AG04450 (cell line): ENCODE data around the gene SLC8A2. TPM values are rescaled to one million over a fixed set of nuclear protein-coding genes. Genes with fewer than 3 reads are reported as not detected.

ENCODE experiments used
- CTCF ChIA-PET: fragments of 300-600, 350-600 bp; formaldehyde crosslinking; extraction: SDS; loops from one replicate; lab custom pipeline; 2022; ENCODE audit warnings: antibody characterized with exemption, inconsistent platforms; lab: Charles Lee
- POLR2A ChIA-PET: fragments of 350-600 bp; formaldehyde crosslinking; extraction: SDS; loops from one replicate; lab custom pipeline; 2021; ENCODE audit warnings: antibody characterized with exemption, inconsistent platforms; lab: Yijun Ruan, JAX
- DNase-seq: peaks from one replicate; pipeline ENCODE4 v3.0.0-alpha.2; 2011; ENCODE audit warnings: low read depth, low spot score
- H3K27ac ChIP-seq: one replicate; pipeline ENCODE4 v1.5.1; 2012; ENCODE audit warnings: low read depth, low read length, control low read depth
- H3K27me3 ChIP-seq: one replicate; pipeline ENCODE4 v1.6.0; 2012; ENCODE audit warnings: low read length; ENCODE audit not compliant: control insufficient read depth, insufficient read depth
- H3K4me3 ChIP-seq: 2 replicates; pipeline ENCODE4 v1.5.1; 2011; ENCODE audit warnings: mild to moderate bottlenecking, low read depth, low read length, control low read depth
- H3K9me3 ChIP-seq: 2 replicates; pipeline ENCODE4 v1.5.1; 2012; ENCODE audit warnings: low read length; ENCODE audit not compliant: control insufficient read depth, insufficient read depth
- polyA plus RNA-seq: library from polyadenylated mRNA; depleted of rRNA; stranded (reverse); fragments of >200 nt; gene quantifications from 2 replicates; pipeline ENCODE4 v1.2.3, GENCODE V29; 2011
- TF ChIP-seq, protein P1 (sequence below): IDR thresholded peaks from 2 replicates; pipeline ENCODE4 v1.5.1; 2011; ENCODE audit warnings: low read depth, low read length, control low read depth, inconsistent platforms

Gene SLC8A2
- polyA plus RNA-seq, 1 experiment: 0.05 TPM

DNA sequence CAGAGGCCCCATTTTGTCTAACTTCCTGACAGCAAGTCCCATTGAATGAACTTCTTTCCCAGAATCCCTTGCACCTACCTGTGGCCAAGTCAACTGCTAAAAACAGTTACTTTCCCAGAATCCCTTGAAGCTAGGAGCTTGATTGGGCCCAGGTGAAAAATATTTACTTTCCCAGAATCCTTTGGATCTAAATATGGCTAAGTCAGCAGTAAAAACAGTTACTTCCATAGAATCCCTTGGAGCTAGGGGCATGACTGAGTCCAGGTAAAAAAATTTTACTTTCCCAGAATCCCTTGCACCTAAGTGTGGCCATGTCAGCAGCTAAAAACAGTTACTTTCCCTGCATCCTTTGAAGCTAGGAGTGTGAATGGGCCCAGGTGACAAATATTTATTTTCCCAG lies 39.2 kb downstream of the SLC8A2 start:
- no peak for DNase-seq
- no peak overlapping the region for H3K27ac ChIP-seq
- H3K9me3 ChIP-seq: no peaks in the 10 kb centered on the region; the same call in 1 of the 2 replicates
- H3K27me3 ChIP-seq: peaks cover 4% of the 10 kb centered on the region
- POLR2A ChIA-PET: interaction anchor here (1.1 kb wide), 1 partner anchor 280 kb away, joined by 3 read pairs; no protein-coding TSS in a partner anchor
- TF ChIP-seq, protein P1, sequence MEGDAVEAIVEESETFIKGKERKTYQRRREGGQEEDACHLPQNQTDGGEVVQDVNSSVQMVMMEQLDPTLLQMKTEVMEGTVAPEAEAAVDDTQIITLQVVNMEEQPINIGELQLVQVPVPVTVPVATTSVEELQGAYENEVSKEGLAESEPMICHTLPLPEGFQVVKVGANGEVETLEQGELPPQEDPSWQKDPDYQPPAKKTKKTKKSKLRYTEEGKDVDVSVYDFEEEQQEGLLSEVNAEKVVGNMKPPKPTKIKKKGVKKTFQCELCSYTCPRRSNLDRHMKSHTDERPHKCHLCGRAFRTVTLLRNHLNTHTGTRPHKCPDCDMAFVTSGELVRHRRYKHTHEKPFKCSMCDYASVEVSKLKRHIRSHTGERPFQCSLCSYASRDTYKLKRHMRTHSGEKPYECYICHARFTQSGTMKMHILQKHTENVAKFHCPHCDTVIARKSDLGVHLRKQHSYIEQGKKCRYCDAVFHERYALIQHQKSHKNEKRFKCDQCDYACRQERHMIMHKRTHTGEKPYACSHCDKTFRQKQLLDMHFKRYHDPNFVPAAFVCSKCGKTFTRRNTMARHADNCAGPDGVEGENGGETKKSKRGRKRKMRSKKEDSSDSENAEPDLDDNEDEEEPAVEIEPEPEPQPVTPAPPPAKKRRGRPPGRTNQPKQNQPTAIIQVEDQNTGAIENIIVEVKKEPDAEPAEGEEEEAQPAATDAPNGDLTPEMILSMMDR: no peak
- no peak overlapping the region for H3K4me3 ChIP-seq
- CTCF ChIA-PET: interaction anchor here (0.9 to 9.0 kb wide), 6 partner anchors 83 to 275 kb away, joined by 3 to 212 read pairs (median 6); partner anchors contain the start of genes DHX34, EHD2 and NAPA

DNA sequence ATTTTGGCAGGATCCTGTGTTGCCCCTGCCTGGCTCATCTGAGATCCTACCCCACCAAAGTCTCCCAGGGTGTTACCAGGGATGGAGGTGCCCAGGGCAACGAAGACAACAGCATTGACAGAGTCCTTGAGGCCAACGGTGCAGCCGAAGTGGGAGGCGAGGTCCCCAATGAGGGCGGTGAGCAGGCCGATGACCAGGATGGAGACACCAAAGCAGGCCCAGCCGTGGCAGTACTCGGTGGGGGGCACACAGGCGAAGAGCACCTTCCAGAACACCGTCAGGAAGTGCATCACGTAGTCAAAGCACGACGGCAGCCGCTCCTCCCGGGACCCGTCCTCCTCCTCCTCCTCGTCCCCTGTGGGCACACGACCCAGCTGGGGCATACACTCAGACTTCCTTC lies 39.6 kb downstream of the SLC8A2 start:
- no peaks in the 10 kb centered on the region; the same call in 1 of the 2 replicates for H3K9me3 ChIP-seq
- ChIA-PET POLR2A (interaction anchor here (0.7 kb wide), 1 partner anchor 140 kb away, joined by 4 read pairs; no protein-coding TSS in a partner anchor), CTCF (interaction anchor here (1.4 to 9.0 kb wide), 3 partner anchors 83 to 276 kb away, joined by 4 to 212 read pairs (median 14); partner anchors contain the start of genes EHD2 and NAPA)
- H3K4me3 ChIP-seq: no peak overlapping the region
- DNase-seq: no peak
- peaks cover 4% of the 10 kb centered on the region for H3K27me3 ChIP-seq
- no peak overlapping the region for H3K27ac ChIP-seq
- TF ChIP-seq, protein P1: no peak

DNA sequence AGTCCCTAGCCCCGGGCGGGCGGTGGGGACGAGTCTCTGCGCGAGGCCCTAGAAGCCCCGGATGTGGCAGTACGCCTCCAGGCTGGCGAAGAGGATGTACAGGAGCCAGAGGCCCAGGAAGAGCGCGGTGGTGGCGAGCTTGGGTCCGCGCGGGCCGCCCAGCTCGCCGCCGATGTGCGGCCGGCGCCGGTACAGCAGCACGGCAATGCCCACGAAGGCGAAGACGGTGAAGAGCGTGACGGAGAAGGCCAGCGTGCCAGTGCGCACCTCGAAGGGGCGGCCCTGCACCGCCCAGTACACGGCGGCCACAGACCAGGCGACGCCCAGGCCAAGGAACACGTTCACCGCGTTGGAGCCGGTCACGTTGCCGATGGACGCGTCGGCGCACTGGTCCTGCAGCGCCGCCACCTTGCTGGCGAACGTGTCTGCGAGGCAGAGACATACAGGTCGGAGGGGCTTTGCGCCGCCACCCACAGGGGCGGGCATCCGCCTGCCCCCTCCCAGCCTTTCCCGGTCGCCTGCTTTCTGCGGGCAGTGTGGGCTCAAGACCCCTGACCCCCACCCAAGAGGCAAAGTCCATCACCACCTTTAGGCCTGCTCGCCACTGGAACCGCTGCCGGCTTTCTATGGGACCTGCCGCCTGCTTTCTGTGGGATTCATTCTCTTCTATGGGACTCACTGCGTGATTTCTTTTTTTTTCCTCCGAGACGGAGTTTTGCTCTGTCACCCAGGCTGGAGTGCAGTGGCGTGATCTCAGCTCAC lies 41.5 kb downstream of the SLC8A2 start:
- H3K4me3 ChIP-seq: peak overlapping the region; percentile 29
- CTCF ChIA-PET: interaction anchor here (0.7 to 2.4 kb wide), 3 partner anchors 39 to 268 kb away, joined by 3 to 10 read pairs (median 3); partner anchors contain the start of gene KPTN

DNA sequence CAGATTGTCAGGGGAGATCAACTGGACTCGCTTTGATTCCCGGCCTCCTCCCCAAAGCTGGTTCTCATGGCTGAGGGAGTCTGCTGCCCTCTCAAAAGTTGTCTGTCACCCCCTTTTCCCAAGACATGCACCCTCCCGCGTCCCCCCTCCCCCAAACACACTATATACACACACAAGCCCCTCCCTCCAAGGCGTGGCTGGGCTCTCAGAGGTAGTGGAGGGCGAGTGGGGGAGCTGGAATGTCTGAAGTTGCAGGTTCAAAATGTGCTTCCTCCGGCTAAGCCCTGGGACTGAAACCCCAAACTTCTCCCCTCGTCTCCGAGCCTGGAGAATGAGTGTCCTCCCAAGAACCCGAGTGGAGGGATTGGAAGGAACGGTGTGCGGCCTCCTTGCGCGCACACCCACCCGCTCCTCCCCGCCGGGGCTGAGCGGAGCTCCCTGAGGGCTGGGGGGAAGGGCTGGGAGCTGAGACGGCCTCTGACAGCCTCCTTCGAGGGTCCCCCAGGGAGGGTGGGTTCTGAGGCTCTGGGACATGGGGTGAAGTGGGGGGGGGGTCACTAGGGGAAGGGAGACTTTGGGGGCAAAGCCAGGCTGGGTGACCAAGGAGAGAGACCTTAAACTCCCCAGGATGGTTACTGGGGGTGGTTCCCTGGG lies 42.4 kb downstream of the SLC8A2 start:
- H3K27ac ChIP-seq: no peak overlapping the region
- CTCF ChIA-PET: interaction anchor here (0.7 to 2.4 kb wide), 4 partner anchors 38 to 269 kb away, joined by 3 to 10 read pairs (median 5); no protein-coding TSS in a partner anchor
- no peak for DNase-seq
- no peak overlapping the region for H3K4me3 ChIP-seq
- TF ChIP-seq, protein P1: no peak
- H3K9me3 ChIP-seq: no peaks in the 10 kb centered on the region; the same call in 1 of the 2 replicates
- peaks cover 2% of the 10 kb centered on the region for H3K27me3 ChIP-seq
- POLR2A ChIA-PET: interaction anchor here (0.6 to 1.3 kb wide), 3 partner anchors 86 to 269 kb away, joined by 3 to 5 read pairs (median 3); no protein-coding TSS in a partner anchor

More for the DNA sequence above, 41.5 kb downstream of the SLC8A2 start:
- H3K27ac ChIP-seq: no peak overlapping the region
- H3K9me3 ChIP-seq: no peaks in the 10 kb centered on the region; the same call in 1 of the 2 replicates
- POLR2A ChIA-PET: no interaction called here
- TF ChIP-seq, protein P1: 0 out of 2 replicates have a peak, but pooled peaks have one; percentile 19
- H3K27me3 ChIP-seq: peaks cover 4% of the 10 kb centered on the region
- no peak for DNase-seq
